HEK293 (cell line): Measurements from ENCODE around the gene SRD5A1.

Experiments used
- HOXD13 ChIP-seq: sonication (generic); formaldehyde crosslinking; IDR thresholded peaks from 2 replicates; pipeline ENCODE4 v1.8.0; 2022; ENCODE audit warnings: missing genetic modification reagents, borderline replicate concordance
- ZNF114 ChIP-seq: fragments of 450-650 bp; formaldehyde crosslinking; IDR thresholded peaks from 2 replicates; pipeline ENCODE4 v1.5.0; 2017; ENCODE audit warnings: missing biosample characterization, missing genetic modification characterization
- ZNF155 ChIP-seq: fragments of 450-650 bp; formaldehyde crosslinking; IDR thresholded peaks from 2 replicates; pipeline ENCODE4 v1.5.1; 2016; ENCODE audit warnings: missing biosample characterization, missing genetic modification characterization
- ZNF184 ChIP-seq: fragments of 450-650 bp; IDR thresholded peaks from 2 replicates; pipeline ENCODE4 v1.5.1; 2018; ENCODE audit warnings: missing biosample characterization, mild to moderate bottlenecking, missing genetic modification characterization
- ZNF19 ChIP-seq: fragments of 450-650 bp; formaldehyde crosslinking; IDR thresholded peaks from 2 replicates; pipeline ENCODE4; 2016; ENCODE audit warnings: missing biosample characterization, missing genetic modification characterization, low read depth
- ZNF221 ChIP-seq: fragments of 450-650 bp; formaldehyde crosslinking; IDR thresholded peaks from 2 replicates; pipeline ENCODE4 v1.5.1; 2017; ENCODE audit warnings: missing biosample characterization, missing genetic modification characterization, borderline replicate concordance
- ZNF23 ChIP-seq: fragments of 450-650 bp; formaldehyde crosslinking; IDR thresholded peaks from 2 replicates; pipeline ENCODE4 v1.5.1; 2016; ENCODE audit warnings: missing biosample characterization, missing genetic modification characterization, borderline replicate concordance
- ZNF239 ChIP-seq: fragments of 450-650 bp; formaldehyde crosslinking; IDR thresholded peaks from 2 replicates; pipeline ENCODE4 v1.5.1; 2016; ENCODE audit warnings: missing biosample characterization, missing genetic modification characterization
- ZNF248 ChIP-seq: fragments of 450-650 bp; formaldehyde crosslinking; IDR thresholded peaks from 2 replicates; pipeline ENCODE4 v1.5.1; 2017; ENCODE audit warnings: missing biosample characterization, missing genetic modification characterization
- ZNF426 ChIP-seq: fragments of 450-650 bp; formaldehyde crosslinking; IDR thresholded peaks from 2 replicates; pipeline ENCODE4 v1.5.1; 2017; ENCODE audit warnings: missing biosample characterization, missing genetic modification characterization, mild to moderate bottlenecking, inconsistent platforms, moderate library complexity
- ZNF558 ChIP-seq: fragments of 450-650 bp; formaldehyde crosslinking; IDR thresholded peaks from 2 replicates; pipeline ENCODE4 v1.5.1; 2016; ENCODE audit warnings: missing biosample characterization, missing genetic modification characterization
- ZNF560 ChIP-seq: fragments of 450-650 bp; formaldehyde crosslinking; IDR thresholded peaks from 2 replicates; pipeline ENCODE4 v1.5.1; 2017; ENCODE audit warnings: missing biosample characterization, missing genetic modification characterization, borderline replicate concordance
- ZNF585B ChIP-seq: fragments of 450-650 bp; formaldehyde crosslinking; IDR thresholded peaks from 2 replicates; pipeline ENCODE4 v1.5.1; 2016; ENCODE audit warnings: missing biosample characterization, missing genetic modification characterization
- ZNF654 ChIP-seq: fragments of 450-650 bp; formaldehyde crosslinking; IDR thresholded peaks from 2 replicates; pipeline ENCODE4 v1.5.1; 2016; ENCODE audit warnings: low read depth, missing biosample characterization, missing genetic modification characterization
- ZNF701 ChIP-seq: fragments of 450-650 bp; formaldehyde crosslinking; IDR thresholded peaks from 2 replicates; pipeline ENCODE4 v1.5.1; 2016; ENCODE audit warnings: missing biosample characterization, missing genetic modification characterization
- ZNF785 ChIP-seq: fragments of 450-650 bp; formaldehyde crosslinking; IDR thresholded peaks from 2 replicates; pipeline ENCODE4 v1.5.1; 2016; ENCODE audit warnings: missing biosample characterization, missing genetic modification characterization
- TF ChIP-seq, protein P1 (sequence below): fragments of 450-650 bp; formaldehyde crosslinking; IDR thresholded peaks from 2 replicates; pipeline ENCODE4 v1.5.1; 2016; ENCODE audit warnings: missing biosample characterization, missing genetic modification characterization
- TF ChIP-seq, protein P2 (sequence below): fragments of 450-650 bp; formaldehyde crosslinking; IDR thresholded peaks from 2 replicates; pipeline ENCODE4 v1.5.0; 2017; ENCODE audit warnings: missing biosample characterization, missing genetic modification characterization, borderline replicate concordance
- TF ChIP-seq, protein P3 (sequence below): fragments of 450-650 bp; formaldehyde crosslinking; IDR thresholded peaks from 2 replicates; pipeline ENCODE4 v1.5.1; 2016; ENCODE audit warnings: missing biosample characterization, missing genetic modification characterization
- TF ChIP-seq, protein P4 (sequence below): fragments of 450-650 bp; formaldehyde crosslinking; IDR thresholded peaks from 2 replicates; pipeline ENCODE4 v1.5.1; 2016; ENCODE audit warnings: missing biosample characterization, missing genetic modification characterization
- TF ChIP-seq, protein P5 (sequence below): fragments of 450-650 bp; formaldehyde crosslinking; IDR thresholded peaks from 2 replicates; pipeline ENCODE4 v1.5.1; 2017; ENCODE audit warnings: missing biosample characterization, missing genetic modification characterization
- TF ChIP-seq, protein P6 (sequence below): fragments of 450-650 bp; formaldehyde crosslinking; IDR thresholded peaks from 2 replicates; pipeline ENCODE4 v1.5.1; 2017; ENCODE audit warnings: missing biosample characterization, missing genetic modification characterization

The SRD5A1 gene

DNA sequence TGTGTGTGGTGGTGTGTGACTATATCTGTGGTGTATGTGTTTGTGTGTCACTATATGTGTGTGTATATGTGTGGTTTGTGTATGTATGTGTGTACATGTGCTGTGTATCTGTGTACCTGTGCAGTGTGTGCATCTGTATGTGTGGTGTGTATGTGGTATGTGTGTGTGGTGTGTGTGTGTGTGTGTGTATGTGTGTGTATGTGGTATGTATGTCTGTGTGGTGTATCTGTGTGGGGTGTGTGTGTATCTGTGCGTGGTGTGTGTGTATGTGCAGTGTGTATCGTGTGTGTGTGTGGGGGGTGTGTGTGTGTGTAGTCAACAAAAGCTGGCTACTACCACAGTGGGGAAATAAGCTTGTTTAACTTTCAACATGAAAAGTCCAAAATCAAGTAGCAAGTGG, 48.4 kb downstream of the SRD5A1 start (continued):
- TF ChIP-seq, protein P1, sequence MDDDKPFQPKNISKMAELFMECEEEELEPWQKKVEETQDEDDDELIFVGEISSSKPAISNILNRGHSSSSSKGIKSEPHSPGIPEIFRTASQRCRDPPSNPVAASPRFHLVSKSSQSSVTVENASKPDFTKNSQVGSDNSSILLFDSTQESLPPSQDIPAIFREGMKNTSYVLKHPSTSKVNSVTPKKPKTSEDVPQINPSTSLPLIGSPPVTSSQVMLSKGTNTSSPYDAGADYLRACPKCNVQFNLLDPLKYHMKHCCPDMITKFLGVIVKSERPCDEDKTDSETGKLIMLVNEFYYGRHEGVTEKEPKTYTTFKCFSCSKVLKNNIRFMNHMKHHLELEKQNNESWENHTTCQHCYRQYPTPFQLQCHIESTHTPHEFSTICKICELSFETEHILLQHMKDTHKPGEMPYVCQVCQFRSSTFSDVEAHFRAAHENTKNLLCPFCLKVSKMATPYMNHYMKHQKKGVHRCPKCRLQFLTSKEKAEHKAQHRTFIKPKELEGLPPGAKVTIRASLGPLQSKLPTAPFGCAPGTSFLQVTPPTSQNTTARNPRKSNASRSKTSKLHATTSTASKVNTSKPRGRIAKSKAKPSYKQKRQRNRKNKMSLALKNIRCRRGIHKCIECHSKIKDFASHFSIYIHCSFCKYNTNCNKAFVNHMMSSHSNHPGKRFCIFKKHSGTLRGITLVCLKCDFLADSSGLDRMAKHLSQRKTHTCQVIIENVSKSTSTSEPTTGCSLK (tag by site-specific recombination): no peak
- TF ChIP-seq ZNF785 (tag by site-specific recombination): no peak
- TF ChIP-seq ZNF248 (tag by site-specific recombination): no peak
- TF ChIP-seq ZNF221 (tag by site-specific recombination): no peak
- TF ChIP-seq ZNF239 (tag by site-specific recombination): 0 out of 2 replicates have a peak, but pooled peaks have one; percentile 76
- no peak for TF ChIP-seq ZNF701
- TF ChIP-seq, protein P2, sequence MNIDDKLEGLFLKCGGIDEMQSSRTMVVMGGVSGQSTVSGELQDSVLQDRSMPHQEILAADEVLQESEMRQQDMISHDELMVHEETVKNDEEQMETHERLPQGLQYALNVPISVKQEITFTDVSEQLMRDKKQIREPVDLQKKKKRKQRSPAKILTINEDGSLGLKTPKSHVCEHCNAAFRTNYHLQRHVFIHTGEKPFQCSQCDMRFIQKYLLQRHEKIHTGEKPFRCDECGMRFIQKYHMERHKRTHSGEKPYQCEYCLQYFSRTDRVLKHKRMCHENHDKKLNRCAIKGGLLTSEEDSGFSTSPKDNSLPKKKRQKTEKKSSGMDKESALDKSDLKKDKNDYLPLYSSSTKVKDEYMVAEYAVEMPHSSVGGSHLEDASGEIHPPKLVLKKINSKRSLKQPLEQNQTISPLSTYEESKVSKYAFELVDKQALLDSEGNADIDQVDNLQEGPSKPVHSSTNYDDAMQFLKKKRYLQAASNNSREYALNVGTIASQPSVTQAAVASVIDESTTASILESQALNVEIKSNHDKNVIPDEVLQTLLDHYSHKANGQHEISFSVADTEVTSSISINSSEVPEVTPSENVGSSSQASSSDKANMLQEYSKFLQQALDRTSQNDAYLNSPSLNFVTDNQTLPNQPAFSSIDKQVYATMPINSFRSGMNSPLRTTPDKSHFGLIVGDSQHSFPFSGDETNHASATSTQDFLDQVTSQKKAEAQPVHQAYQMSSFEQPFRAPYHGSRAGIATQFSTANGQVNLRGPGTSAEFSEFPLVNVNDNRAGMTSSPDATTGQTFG (tag by site-specific recombination): no peak
- TF ChIP-seq, protein P3, sequence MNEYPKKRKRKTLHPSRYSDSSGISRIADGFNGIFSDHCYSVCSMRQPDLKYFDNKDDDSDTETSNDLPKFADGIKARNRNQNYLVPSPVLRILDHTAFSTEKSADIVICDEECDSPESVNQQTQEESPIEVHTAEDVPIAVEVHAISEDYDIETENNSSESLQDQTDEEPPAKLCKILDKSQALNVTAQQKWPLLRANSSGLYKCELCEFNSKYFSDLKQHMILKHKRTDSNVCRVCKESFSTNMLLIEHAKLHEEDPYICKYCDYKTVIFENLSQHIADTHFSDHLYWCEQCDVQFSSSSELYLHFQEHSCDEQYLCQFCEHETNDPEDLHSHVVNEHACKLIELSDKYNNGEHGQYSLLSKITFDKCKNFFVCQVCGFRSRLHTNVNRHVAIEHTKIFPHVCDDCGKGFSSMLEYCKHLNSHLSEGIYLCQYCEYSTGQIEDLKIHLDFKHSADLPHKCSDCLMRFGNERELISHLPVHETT (tag by site-specific recombination): no peak
- TF ChIP-seq ZNF426 (tag by site-specific recombination): no peak
- TF ChIP-seq ZNF114: no peak; the same call in 1 of the 2 replicates
- TF ChIP-seq, protein P4, sequence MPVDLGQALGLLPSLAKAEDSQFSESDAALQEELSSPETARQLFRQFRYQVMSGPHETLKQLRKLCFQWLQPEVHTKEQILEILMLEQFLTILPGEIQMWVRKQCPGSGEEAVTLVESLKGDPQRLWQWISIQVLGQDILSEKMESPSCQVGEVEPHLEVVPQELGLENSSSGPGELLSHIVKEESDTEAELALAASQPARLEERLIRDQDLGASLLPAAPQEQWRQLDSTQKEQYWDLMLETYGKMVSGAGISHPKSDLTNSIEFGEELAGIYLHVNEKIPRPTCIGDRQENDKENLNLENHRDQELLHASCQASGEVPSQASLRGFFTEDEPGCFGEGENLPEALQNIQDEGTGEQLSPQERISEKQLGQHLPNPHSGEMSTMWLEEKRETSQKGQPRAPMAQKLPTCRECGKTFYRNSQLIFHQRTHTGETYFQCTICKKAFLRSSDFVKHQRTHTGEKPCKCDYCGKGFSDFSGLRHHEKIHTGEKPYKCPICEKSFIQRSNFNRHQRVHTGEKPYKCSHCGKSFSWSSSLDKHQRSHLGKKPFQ (tag by site-specific recombination): no peak
- TF ChIP-seq, protein P5, sequence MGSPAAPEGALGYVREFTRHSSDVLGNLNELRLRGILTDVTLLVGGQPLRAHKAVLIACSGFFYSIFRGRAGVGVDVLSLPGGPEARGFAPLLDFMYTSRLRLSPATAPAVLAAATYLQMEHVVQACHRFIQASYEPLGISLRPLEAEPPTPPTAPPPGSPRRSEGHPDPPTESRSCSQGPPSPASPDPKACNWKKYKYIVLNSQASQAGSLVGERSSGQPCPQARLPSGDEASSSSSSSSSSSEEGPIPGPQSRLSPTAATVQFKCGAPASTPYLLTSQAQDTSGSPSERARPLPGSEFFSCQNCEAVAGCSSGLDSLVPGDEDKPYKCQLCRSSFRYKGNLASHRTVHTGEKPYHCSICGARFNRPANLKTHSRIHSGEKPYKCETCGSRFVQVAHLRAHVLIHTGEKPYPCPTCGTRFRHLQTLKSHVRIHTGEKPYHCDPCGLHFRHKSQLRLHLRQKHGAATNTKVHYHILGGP (tag by site-specific recombination): no peak
- no peak for TF ChIP-seq ZNF654
- no peak for TF ChIP-seq ZNF184
- no peak; the same call in 1 of the 2 replicates for TF ChIP-seq ZNF155 (tag by site-specific recombination)
- no peak for TF ChIP-seq ZNF558 (tag by site-specific recombination)
- TF ChIP-seq HOXD13 (CRISPR knock-in tag): no peak
- TF ChIP-seq ZNF19 (tag by site-specific recombination): no peak
- TF ChIP-seq, protein P6, sequence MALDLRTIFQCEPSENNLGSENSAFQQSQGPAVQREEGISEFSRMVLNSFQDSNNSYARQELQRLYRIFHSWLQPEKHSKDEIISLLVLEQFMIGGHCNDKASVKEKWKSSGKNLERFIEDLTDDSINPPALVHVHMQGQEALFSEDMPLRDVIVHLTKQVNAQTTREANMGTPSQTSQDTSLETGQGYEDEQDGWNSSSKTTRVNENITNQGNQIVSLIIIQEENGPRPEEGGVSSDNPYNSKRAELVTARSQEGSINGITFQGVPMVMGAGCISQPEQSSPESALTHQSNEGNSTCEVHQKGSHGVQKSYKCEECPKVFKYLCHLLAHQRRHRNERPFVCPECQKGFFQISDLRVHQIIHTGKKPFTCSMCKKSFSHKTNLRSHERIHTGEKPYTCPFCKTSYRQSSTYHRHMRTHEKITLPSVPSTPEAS (tag by site-specific recombination): peak; percentile 89
- TF ChIP-seq ZNF560: no peak
- no peak for TF ChIP-seq ZNF585B
- no peak for TF ChIP-seq ZNF23 (tag by site-specific recombination)
